ENCODE results near the gene OR51V1. TPM values are rescaled to one million over a fixed set of nuclear protein-coding genes. Genes with fewer than 3 reads are reported as not detected.
"Not testable (repeated sequence)": the region's sequence is repeated elsewhere in the genome, so short reads cannot be mapped to it uniquely, and the experiment has no call there.

OR51V1 gene, protein sequence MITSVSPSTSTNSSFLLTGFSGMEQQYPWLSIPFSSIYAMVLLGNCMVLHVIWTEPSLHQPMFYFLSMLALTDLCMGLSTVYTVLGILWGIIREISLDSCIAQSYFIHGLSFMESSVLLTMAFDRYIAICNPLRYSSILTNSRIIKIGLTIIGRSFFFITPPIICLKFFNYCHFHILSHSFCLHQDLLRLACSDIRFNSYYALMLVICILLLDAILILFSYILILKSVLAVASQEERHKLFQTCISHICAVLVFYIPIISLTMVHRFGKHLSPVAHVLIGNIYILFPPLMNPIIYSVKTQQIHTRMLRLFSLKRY
- total RNA-seq (not detected), polyA plus RNA-seq (not detected)
- long read RNA-seq, donor 1 = 0 reads
- long read RNA-seq, donor 2 = 0 reads
- long read RNA-seq, donor 3 = 0 reads

DNA sequence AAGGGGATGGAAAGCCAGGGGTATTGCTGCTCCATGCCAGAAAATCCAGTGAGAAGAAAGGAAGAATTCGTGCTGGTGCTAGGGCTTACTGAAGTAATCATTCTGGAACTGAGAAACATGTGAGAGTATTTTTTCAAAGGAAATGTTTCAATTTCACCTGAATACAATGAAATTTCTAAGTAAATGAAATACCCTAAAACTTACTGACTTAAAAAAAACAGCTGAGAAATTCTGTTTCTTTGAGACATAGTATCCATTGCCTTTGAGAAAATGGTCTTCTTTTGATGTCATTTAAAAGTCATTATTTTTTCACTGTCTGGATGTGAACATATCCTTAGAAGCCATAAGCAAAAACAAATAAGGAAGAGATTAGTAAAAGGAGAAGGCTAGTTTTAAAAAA lies at the start of gene OR51V1:
OR51V1 (minus strand) TSS at position 101 of the 400 bp plus-strand sequence; CDS start at position 101, 0 bp downstream.
- H3K27me3 ChIP-seq = peaks cover 0 to 21% (median 0%) of the 10 kb centered on the region in 7 donors
- DNase-seq (no peak), ATAC-seq (no peak)
- WGBS, 2 donors = 56 to 63% methylated on average over 1 of the region's 1 CpG
- intact Hi-C loops (cut with DNase I) = loop anchor here in 6 of 10 donors (5.0 to 10.0 kb wide), 4 partner anchors 84 to 604 kb away; partner anchors contain the start of genes OR51M1 (in 5 of the 6) and OR52N2 (in 1 of the 6)
- H3K4me3 ChIP-seq = no peak within 1 kb of the TSS
- TF ChIP-seq, protein P1, sequence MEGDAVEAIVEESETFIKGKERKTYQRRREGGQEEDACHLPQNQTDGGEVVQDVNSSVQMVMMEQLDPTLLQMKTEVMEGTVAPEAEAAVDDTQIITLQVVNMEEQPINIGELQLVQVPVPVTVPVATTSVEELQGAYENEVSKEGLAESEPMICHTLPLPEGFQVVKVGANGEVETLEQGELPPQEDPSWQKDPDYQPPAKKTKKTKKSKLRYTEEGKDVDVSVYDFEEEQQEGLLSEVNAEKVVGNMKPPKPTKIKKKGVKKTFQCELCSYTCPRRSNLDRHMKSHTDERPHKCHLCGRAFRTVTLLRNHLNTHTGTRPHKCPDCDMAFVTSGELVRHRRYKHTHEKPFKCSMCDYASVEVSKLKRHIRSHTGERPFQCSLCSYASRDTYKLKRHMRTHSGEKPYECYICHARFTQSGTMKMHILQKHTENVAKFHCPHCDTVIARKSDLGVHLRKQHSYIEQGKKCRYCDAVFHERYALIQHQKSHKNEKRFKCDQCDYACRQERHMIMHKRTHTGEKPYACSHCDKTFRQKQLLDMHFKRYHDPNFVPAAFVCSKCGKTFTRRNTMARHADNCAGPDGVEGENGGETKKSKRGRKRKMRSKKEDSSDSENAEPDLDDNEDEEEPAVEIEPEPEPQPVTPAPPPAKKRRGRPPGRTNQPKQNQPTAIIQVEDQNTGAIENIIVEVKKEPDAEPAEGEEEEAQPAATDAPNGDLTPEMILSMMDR (IDR thresholded peaks at IDR 0.05) = no peak
- H3K27ac ChIP-seq = no peak within 1 kb of the TSS
- H3K9me3 ChIP-seq = no peaks in the 10 kb centered on the region
- no peaks in the 10 kb centered on the region for H3K36me3 ChIP-seq
- H3K4me1 ChIP-seq = no peaks in the 10 kb centered on the region

DNA sequence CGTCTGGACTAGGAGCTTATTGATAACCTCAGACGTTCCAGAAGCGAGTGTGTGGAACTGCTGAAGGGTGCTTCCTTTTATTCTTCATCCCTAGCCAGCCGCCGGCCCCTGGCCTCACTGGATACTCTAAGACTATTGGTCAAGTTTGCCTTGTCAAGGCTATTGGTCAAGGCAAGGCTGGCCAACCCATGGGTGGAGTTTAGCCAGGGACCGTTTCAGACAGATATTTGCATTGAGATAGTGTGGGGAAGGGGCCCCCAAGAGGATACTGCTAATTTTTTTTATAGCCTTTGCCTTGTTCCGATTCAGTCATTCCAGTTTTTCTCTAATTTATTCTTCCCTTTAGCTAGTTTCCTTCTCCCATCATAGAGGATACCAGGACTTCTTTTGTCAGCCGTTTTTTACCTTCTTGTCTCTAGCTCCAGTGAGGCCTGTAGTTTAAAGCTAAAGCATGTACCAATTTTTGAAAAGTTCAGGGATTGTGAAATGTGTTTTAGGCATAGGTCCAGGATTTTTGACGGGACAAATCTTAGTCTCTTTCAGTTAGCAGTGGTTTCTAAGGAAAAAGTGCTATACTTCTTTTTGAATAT lies 49.4 kb upstream of the OR51V1 start, which contains the start of gene HBG1:
HBG1 (minus strand) TSS at position 51 of the 590 bp plus-strand sequence. CDS start 53 bp downstream, outside the sequence.
- DNase-seq; H3K9me3 ChIP-seq; H3K27me3 ChIP-seq; H3K27ac ChIP-seq; H3K4me1 ChIP-seq; H3K36me3 ChIP-seq; ATAC-seq; intact Hi-C loops (cut with DNase I); H3K4me3 ChIP-seq: not testable (repeated sequence)
- 70% methylated on average over 3 of the region's 9 CpGs for WGBS, 2 donors

DNA sequence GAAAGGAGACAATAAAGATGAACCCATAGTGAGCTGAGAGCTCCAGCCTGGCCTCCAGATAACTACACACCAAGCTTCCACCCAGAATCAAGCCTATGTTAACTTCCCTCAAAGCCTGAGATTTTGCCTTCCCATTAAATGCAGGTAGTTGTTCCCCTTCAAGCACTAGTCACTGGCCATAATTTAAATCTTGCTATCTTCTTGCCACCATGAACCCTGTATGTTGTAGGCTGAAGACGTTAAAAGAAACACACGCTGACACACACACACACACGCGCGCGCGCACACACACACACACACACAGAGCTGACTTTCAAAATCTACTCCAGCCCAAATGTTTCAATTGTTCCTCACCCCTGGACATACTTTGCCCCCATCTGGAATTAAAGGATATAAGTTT lies 48.0 kb upstream of the OR51V1 start:
- H3K36me3 ChIP-seq; H3K27me3 ChIP-seq; H3K4me3 ChIP-seq; DNase-seq; H3K27ac ChIP-seq; H3K4me1 ChIP-seq; H3K9me3 ChIP-seq; ATAC-seq; intact Hi-C loops (cut with DNase I): not testable (repeated sequence)
- WGBS, 2 donors = 23 to 89% methylated on average over 7 of the region's 7 CpGs

DNA sequence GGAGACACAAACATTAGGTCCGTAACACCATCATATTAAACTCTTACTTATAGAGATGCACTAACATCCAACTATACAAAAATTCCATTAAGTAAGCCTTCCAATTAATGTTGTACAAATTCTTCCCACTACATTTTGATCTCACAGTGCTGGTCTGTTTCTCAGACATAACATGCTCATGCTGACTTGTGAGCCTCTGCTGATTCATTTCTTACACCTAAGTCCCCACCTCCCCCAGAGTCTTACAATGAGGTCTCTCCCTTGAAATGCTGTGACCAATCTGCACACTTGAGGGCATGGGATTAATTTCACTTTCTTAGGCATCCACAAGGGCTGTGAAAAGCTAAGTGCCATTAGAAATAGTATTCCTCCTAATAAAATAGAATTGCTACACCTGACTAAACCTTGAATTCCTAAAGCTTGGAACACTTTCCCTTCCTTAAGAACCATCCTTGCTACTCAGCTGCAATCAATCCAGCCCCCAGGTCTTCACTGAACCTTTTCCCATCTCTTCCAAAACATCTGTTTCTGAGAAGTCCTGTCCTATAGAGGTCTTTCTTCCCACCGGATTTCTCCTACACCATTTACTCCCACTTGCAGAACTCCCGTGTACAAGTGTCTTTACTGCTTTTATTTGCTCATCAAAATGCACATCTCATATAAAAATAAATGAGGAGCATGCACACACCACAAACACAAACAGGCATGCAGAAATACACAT lies 47.1 kb upstream of the OR51V1 start:
- no peak for ATAC-seq
- Histone ChIP-seq H3K9me3 (no peaks in the 10 kb centered on the region), H3K27me3 (peaks cover 0 to 12% (median 0%) of the 10 kb centered on the region in 7 donors), H3K27ac (no peak overlapping the region), H3K4me1 (no peaks in the 10 kb centered on the region), H3K36me3 (no peaks in the 10 kb centered on the region), H3K4me3 (no peak overlapping the region)
- TF ChIP-seq, protein P1 (IDR thresholded peaks at IDR 0.05) = no peak
- DNase-seq = no peak
- intact Hi-C loops (cut with DNase I) = no loop called here
- WGBS, 2 donors = 69 to 77% methylated on average over 3 of the region's 3 CpGs

DNA sequence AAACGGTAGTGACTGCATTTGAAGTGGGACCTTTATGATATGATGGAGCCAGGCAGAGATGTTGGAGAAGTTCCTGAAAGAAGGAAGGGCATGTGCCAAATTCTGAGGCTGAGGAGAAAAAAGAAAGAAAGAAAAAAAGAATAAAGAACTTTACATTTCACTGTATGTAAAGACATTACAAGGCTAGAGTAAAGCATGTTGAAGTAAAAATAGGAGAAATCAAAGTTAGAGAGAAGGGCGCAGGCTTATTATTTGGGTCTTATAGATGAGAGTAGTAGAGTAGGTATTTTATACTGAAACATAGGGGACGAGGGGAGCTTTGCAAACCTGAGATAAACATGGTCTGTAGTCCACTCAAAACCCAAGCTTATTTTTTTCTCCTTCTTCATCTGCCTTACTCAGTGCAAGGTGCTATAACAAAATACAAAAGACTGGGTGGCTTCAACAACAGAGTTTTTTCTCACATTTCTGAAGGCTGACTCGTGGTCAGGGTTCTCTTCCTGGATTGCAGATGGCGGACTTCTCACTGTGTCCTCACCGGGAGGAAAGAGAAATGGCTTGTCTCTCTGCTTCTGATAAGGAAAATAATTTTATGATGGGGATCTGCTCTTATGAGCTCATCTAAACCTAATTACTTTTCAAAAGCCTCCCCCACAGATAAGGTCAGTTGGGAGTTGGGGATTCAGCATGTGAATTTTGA lies 46.4 kb upstream of the OR51V1 start:
- ATAC-seq (no peak), DNase-seq (no peak)
- Histone ChIP-seq H3K27ac (no peak overlapping the region), H3K27me3 (peaks cover 0 to 8% (median 0%) of the 10 kb centered on the region in 7 donors), H3K4me1 (no peaks in the 10 kb centered on the region), H3K36me3 (no peaks in the 10 kb centered on the region), H3K4me3 (no peak overlapping the region), H3K9me3 (no peaks in the 10 kb centered on the region)
- WGBS, 2 donors = 65 to 69% methylated on average over 6 of the region's 6 CpGs
- intact Hi-C loops (cut with DNase I) = no loop called here
- TF ChIP-seq, protein P1 (IDR thresholded peaks at IDR 0.05) = no peak
